ENCODE data around the gene SLC11A2.
A peak's percentile ranks its signal among the peaks of the same experiment; 100 is the strongest.

The SLC11A2 gene

DNA sequence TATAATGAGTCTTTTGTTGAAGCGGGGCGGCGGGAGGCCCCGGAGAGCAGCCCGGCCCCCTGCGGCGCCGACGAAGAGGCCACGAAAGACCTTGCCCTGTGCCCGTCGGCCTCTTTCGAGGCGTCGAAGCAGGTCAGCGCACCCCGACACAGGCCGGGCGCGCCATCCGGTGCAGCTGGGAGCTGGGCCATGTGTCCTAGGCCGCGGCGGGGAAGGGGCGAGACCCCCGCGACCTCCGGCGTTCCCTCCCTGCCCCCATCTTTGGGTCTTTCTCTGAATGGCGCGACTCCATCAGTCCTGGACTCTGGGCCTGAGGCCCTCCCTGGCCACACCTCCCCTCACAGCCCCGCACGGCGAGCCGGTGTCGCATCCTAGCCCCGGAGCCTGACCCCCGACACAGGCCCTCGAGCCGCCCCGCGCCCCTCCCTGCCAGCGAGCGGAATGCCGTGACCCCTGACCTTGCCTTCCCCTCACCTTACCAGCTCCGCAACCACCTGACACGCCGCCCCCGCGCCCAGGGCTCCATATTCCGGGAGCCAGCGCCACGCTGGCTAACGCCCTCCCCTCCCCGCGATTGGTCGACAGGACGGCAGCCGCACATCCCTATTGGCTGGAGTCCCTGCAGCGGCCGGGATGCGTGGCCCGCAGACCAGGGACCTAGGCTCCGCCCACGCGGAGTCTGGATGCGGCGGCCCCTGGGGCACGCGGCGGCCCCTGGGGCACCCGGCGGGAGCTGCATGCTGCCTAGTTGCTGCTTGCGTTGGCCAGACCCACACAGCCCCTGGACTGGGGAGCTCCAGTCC lies at the start of gene SLC11A2:
Gene SLC11A2 (minus strand): TSS at position 549 of the 803 bp plus-strand sequence. CDS start 15,656 bp downstream, outside the sequence.
- peak within 1 kb of the TSS; percentile 83 for H3K4me3 ChIP-seq (ENCODE audit: control insufficient read depth, low read depth, low read length)
- no peak for TF ChIP-seq CTCF (conservative IDR thresholded peaks at IDR 0.05; ENCODE audit: control insufficient read depth, insufficient read depth, low read depth, low read length)
- DNase-seq (ENCODE audit: low read depth), result peak; percentile 90

GRCh38 chr12:51075390-51075789 lies 49.2 kb upstream of the SLC11A2 start:
- TF ChIP-seq CTCF (conservative IDR thresholded peaks at IDR 0.05; ENCODE audit: control insufficient read depth, insufficient read depth, low read depth, low read length), result no peak
- no peak for DNase-seq (ENCODE audit: low read depth)
- no peak overlapping the region for H3K4me3 ChIP-seq (ENCODE audit: control insufficient read depth, low read depth, low read length)

- no peak for DNase-seq (ENCODE audit: low read depth)
- no peak for TF ChIP-seq CTCF (conservative IDR thresholded peaks at IDR 0.05; ENCODE audit: control insufficient read depth, insufficient read depth, low read depth, low read length)
- no peak overlapping the region for H3K4me3 ChIP-seq (ENCODE audit: control insufficient read depth, low read depth, low read length)
Measured at GRCh38 chr12:51071663-51072062, 45.5 kb upstream of the SLC11A2 start.

- no peak for TF ChIP-seq CTCF (conservative IDR thresholded peaks at IDR 0.05; ENCODE audit: control insufficient read depth, insufficient read depth, low read depth, low read length)
- DNase-seq (ENCODE audit: low read depth), result peak; percentile 78
- H3K4me3 ChIP-seq (ENCODE audit: control insufficient read depth, low read depth, low read length), result no peak overlapping the region
Measured at GRCh38 chr12:51070004-51070403, 43.8 kb upstream of the SLC11A2 start.

GRCh38 chr12:51067771-51068170 lies 41.6 kb upstream of the SLC11A2 start:
- no peak for DNase-seq (ENCODE audit: low read depth)
- TF ChIP-seq CTCF (conservative IDR thresholded peaks at IDR 0.05; ENCODE audit: control insufficient read depth, insufficient read depth, low read depth, low read length), result no peak
- no peak overlapping the region for H3K4me3 ChIP-seq (ENCODE audit: control insufficient read depth, low read depth, low read length)

GRCh38 chr12:51067229-51067628 lies 41.0 kb upstream of the SLC11A2 start:
- DNase-seq (ENCODE audit: low read depth), result no peak

More at GRCh38 chr12:51067229-51067628, 41.0 kb upstream of the SLC11A2 start:
- TF ChIP-seq CTCF (conservative IDR thresholded peaks at IDR 0.05; ENCODE audit: control insufficient read depth, insufficient read depth, low read depth, low read length), result no peak
- H3K4me3 ChIP-seq (ENCODE audit: control insufficient read depth, low read depth, low read length), result no peak overlapping the region
